Type B pancreatic cell (in vitro differentiated cells): ENCODE results near the gene JMY. TPM values are rescaled to one million over a fixed set of nuclear protein-coding genes. Genes with fewer than 3 reads are reported as not detected.

Experiments
- DNase-seq: peaks from one replicate; pipeline ENCODE4 v3.0.0; 2021; ENCODE audit warnings: mixed read lengths; ENCODE audit not compliant: unreplicated experiment; ENCODE audit errors: extremely low spot score
- H3K27ac Mint-ChIP-seq: 2 replicates; pipeline ENCODE4 v1.8.0; 2021; ENCODE audit warnings: mild to moderate bottlenecking, mixed read lengths
- H3K27me3 Mint-ChIP-seq: 2 replicates; pipeline ENCODE4 v1.8.0; 2021; ENCODE audit warnings: mixed read lengths
- H3K36me3 Mint-ChIP-seq: 2 replicates; pipeline ENCODE4 v1.8.0; 2021; ENCODE audit warnings: mixed read lengths
- H3K4me1 Mint-ChIP-seq: one replicate; pipeline ENCODE4 v1.8.0; 2021; ENCODE audit warnings: mixed read lengths; ENCODE audit not compliant: unreplicated experiment
- H3K4me3 Mint-ChIP-seq: 2 replicates; pipeline ENCODE4 v1.8.0; 2021; ENCODE audit warnings: mild to moderate bottlenecking, mixed read lengths
- H3K9me3 Mint-ChIP-seq: 2 replicates; pipeline ENCODE4 v1.8.0; 2021; ENCODE audit warnings: mixed read lengths
- CTCF ChIP-seq: fragments of 200-600 bp; sonication (generic); conservative IDR thresholded peaks from 2 replicates; pipeline ENCODE4 v1.5.0; 2021; ENCODE audit warnings: antibody characterized with exemption, mild to moderate bottlenecking
- total RNA-seq: library from RNA; stranded (reverse); gene quantifications from 2 replicates; pipeline ENCODE4 v1.2.1, GENCODE V29; 2021; ENCODE audit warnings: low replicate concordance

Gene JMY
- total RNA-seq, 1 donor from 2014 or later, result 11.6 TPM

DNA sequence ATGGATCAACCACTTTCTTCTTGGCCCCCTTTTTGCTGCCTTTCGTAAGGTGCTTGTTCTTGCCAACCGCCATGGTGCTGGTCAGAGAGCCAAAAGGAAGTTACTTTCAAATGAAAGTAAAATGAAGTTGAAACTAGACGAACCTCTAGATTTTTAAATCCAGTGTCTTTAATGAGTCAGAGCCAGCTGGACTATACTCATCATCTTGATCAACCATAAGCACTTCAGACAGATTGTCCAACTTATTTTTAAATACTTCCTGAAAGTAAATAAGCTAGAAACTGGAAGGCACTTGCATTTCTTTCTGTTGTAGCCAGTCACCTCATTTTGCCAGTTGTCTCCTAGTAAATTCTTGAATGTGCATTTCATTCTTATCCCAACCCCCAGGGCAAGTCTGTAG, 48.9 kb downstream of the JMY start:
- Mint-ChIP-seq H3K9me3 (no peaks in the 10 kb centered on the region), H3K36me3 (peaks cover 15% of the 10 kb centered on the region), H3K27me3 (no peaks in the 10 kb centered on the region), H3K4me1 (peaks cover 12% of the 10 kb centered on the region), H3K4me3 (no peak overlapping the region), H3K27ac (no peak overlapping the region)
- TF ChIP-seq CTCF, result no peak
- no peak for DNase-seq

DNA sequence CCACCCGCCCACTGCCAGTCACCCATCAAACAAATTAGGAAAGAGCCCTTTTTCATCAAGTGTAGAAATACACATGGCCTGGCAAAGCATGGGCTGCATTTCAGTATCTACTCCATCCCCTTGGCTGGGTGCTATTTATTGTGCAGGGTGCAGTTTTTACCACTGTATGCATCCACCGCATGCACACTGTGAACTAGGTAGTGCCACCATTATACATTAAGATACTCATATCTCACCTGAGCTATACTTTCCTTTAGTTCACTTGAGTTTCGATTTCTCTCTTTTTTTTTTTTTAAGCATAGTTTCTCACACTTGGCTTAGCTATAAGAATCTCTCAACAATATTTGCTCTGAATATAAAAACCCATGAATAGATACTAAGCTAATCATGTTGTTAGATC, 49.4 kb downstream of the JMY start:
- no peak for DNase-seq
- H3K36me3 Mint-ChIP-seq, result peaks cover 15% of the 10 kb centered on the region
- no peak overlapping the region for H3K4me3 Mint-ChIP-seq
- H3K27ac Mint-ChIP-seq, result no peak overlapping the region
- no peaks in the 10 kb centered on the region for H3K9me3 Mint-ChIP-seq
- H3K4me1 Mint-ChIP-seq, result peaks cover 12% of the 10 kb centered on the region
- no peak for TF ChIP-seq CTCF
- no peaks in the 10 kb centered on the region for H3K27me3 Mint-ChIP-seq

GRCh38 chr5:79285833-79286232, 49.9 kb downstream of the JMY start:
- Mint-ChIP-seq H3K9me3 (no peaks in the 10 kb centered on the region), H3K36me3 (peaks cover 15% of the 10 kb centered on the region), H3K27me3 (no peaks in the 10 kb centered on the region), H3K4me3 (no peak overlapping the region), H3K4me1 (peaks cover 12% of the 10 kb centered on the region), H3K27ac (no peak overlapping the region)
- TF ChIP-seq CTCF, result no peak
- DNase-seq, result no peak

DNA sequence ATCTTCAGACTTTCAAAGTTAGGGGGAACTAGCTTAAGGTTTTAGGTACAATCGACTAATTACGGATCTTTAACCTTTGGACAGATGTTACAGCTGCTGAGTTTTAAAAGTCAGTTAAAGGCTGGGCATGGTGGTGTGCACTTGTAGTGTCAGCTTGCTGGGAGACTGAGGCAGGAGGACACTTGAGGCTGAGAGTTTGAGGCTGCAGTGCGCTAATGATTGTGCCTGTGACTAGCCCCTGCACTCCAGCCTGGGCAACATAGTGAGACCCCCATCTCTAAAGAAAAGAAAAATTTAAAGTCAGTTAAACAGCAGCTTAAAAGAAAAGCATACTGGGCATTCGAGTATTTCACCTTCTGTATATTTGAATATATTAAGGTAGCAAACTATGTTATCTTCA, 51.4 kb downstream of the JMY start:
- H3K27ac Mint-ChIP-seq, result no peak overlapping the region
- H3K4me1 Mint-ChIP-seq, result peaks cover 12% of the 10 kb centered on the region
- no peak for DNase-seq
- peaks cover 16% of the 10 kb centered on the region for H3K36me3 Mint-ChIP-seq
- H3K9me3 Mint-ChIP-seq, result no peaks in the 10 kb centered on the region
- no peaks in the 10 kb centered on the region for H3K27me3 Mint-ChIP-seq
- H3K4me3 Mint-ChIP-seq, result no peak overlapping the region
- TF ChIP-seq CTCF, result no peak

DNA sequence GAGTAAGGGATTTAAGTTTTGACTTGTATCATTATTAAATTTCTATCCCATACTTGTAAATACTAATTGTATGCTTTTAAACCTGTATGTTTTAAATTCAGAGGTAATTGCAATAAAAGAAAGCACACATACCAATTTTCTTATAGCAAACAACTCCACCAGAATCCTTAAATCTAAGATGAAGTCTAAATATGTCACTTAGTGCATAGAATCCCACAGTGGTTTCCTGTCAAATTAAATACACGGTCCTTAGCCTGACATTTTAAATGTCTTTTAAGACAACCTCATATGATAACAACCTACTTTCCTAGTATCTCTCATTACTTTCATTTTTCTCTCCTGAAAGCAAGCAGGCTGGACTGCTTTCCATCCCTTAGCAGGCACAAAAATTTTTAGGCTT, 52.0 kb downstream of the JMY start:
- TF ChIP-seq CTCF, result no peak
- H3K36me3 Mint-ChIP-seq, result peaks cover 13% of the 10 kb centered on the region

DNA sequence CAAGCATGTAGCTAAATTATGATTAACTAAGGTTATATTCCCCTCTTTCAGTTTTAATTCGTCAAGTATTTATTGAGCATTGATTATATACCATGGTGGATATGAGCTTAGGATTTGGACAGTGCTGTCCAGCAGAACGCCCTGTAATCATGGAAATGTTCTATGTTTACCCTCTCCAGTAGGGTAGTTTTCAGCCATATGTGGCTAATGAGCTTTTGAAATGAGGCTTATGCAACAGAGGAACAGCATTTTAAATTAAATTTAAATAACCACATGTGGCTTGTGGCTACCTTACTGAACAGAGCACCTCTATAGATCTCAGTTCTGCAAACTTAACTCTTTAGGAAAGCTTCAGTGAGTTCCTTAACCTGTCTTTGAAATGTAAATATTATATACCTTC, 59.1 kb downstream of the JMY start:
- Mint-ChIP-seq H3K36me3 (peaks cover 16% of the 10 kb centered on the region), H3K27me3 (no peaks in the 10 kb centered on the region), H3K27ac (no peak overlapping the region), H3K4me1 (peaks cover 11% of the 10 kb centered on the region), H3K4me3 (no peak overlapping the region), H3K9me3 (no peaks in the 10 kb centered on the region)
- TF ChIP-seq CTCF, result no peak
- no peak for DNase-seq

More for the DNA sequence above, 52.0 kb downstream of the JMY start:
- no peak for DNase-seq
- H3K27me3 Mint-ChIP-seq, result no peaks in the 10 kb centered on the region
- H3K9me3 Mint-ChIP-seq, result no peaks in the 10 kb centered on the region
- H3K27ac Mint-ChIP-seq, result no peak overlapping the region
- H3K4me1 Mint-ChIP-seq, result peaks cover 12% of the 10 kb centered on the region
- H3K4me3 Mint-ChIP-seq, result no peak overlapping the region
